HG02870 (cell line): ENCODE data around the gene UBXN2A.

ENCODE experiments used
- ATAC-seq: cut with Tn5 transposase; IDR thresholded peaks from one replicate; pipeline ENCODE4 v1.9.1; 2021; ENCODE audit warnings: mild to moderate bottlenecking, moderate library complexity; ENCODE audit not compliant: unreplicated experiment

Gene UBXN2A

DNA sequence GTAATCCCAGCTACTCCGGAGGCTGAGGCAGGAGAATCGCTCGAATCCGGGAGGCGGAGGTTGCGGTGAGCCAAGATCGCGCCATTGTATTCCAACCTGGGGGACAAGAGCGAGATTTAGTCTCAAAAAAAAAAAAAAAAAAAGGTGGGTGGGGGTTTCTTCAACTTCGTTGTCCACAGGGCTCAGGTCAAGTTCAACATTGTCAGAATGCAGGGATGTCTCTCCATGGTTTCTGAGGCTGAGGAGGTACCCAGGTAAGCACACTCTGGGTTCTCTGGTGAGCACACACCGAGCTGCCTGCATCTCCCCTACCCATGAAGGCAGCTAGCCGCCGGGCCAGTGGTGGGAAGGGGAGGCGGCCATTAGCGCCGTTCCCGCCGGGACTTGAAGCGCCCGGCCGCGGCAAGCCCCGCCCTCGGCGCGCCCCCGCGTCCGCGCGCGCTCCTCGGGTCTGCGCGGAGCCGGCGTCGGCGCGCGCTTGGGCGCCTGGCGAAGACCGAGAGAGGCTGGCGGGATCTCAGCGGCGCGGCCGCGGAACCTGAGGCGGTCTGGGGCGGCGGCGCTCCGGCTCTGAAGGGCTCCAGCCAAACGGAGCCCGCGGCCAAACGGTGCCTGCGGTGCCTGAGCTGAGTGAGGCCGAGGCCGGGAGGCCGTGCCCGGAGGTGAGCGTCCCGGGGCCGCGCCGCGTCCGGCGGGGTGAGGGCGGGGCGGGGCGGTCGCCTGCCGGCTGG is at the start of gene UBXN2A:
UBXN2A (plus strand) TSS at position 477 of the 731 bp plus-strand sequence. CDS start 17,852 bp downstream, outside the sequence.
- peak; percentile 65 for ATAC-seq

- ATAC-seq = no peak
Observed at GRCh38 chr2:23900133-23900532, 40.1 kb upstream of the UBXN2A start.

GRCh38 chr2:23900541-23901322 is 39.5 kb upstream of the UBXN2A start:
- no peak for ATAC-seq

DNA sequence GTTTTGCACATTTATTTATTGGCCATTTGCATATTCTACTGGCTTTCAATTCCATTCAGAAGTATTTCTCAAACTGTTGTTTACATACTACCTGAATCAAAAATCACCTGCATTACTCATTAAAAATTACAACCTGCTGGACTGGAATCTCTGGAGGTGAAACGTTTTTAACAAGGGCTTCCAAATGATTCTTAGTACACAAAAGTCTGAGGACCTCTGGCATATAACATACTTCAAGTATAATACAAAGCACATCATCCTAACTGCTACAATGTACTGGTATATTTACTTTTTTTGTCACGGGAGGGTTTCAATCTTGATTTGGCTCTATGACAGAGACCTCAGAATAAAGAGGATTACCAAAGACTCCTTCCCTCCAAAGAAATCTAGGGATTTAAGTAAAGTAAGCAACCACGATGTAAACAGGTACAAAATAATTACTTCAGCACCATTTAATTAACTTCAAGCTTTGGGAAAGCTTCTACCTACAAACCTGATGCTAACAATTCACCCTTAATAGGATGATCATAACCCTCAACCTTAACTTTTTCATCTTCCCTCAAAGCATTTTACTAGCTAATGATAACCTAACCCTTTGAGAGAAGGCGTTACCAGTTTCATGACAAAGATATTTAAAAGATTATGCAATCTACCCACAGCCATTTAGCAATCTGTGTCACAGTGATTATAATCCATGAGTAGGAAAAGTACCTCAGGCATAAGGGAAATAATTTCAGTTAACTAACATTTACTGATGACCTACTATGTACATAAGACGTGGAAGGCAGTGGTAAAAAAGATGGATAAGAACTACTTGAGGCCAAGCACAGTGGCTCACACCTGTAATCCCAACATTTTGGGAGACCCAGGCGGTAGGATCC is 38.1 kb upstream of the UBXN2A start:
- ATAC-seq = no peak

- no peak for ATAC-seq
Observed at GRCh38 chr2:23903034-23903433, 37.2 kb upstream of the UBXN2A start.

DNA sequence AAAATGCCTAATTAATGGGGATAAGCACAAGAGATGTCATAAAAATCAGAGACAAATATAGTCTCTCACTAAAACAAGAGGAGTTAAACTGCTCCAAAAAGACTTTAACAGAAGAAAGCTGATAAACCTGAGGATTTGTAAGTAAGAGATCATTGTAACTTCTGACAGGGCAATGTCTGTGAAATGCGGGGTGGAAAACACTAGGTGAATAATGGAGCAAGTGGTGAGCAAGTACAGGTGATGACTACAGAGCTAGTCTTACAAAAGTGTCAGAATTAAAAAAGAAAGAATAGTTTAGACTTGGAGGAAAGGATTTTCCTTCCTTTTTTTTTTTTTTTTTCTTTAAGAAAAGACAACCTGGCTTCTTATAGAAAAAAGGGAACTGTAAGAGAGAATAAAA is 36.0 kb upstream of the UBXN2A start:
- ATAC-seq = no peak

GRCh38 chr2:23904692-23905091 is 35.6 kb upstream of the UBXN2A start:
- no peak for ATAC-seq

GRCh38 chr2:23905155-23905554 is 35.1 kb upstream of the UBXN2A start:
- no peak for ATAC-seq

GRCh38 chr2:23912054-23912453 is 28.2 kb upstream of the UBXN2A start:
- ATAC-seq = no peak

DNA sequence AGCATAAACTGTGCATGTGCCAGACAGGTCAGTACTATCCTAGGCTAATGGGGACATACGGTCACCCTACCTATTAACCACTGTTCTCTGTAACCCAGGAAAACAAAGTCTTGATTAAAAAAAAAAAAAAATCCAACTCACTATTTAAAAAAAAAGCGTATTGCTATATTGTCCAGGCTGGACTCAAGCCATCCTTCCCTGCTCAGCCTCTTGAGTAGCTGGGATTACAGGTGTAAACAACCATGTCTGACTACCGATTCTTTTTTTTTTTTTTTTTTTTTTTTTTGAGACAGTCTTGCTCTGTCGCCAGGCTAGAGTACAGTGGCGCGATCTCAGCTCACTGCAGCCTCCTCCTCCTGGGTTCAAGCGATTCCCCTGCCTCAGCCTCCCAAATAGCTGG is 24.9 kb upstream of the UBXN2A start:
- no peak for ATAC-seq

GRCh38 chr2:23916727-23917405 is 23.4 kb upstream of the UBXN2A start:
- no peak for ATAC-seq

DNA sequence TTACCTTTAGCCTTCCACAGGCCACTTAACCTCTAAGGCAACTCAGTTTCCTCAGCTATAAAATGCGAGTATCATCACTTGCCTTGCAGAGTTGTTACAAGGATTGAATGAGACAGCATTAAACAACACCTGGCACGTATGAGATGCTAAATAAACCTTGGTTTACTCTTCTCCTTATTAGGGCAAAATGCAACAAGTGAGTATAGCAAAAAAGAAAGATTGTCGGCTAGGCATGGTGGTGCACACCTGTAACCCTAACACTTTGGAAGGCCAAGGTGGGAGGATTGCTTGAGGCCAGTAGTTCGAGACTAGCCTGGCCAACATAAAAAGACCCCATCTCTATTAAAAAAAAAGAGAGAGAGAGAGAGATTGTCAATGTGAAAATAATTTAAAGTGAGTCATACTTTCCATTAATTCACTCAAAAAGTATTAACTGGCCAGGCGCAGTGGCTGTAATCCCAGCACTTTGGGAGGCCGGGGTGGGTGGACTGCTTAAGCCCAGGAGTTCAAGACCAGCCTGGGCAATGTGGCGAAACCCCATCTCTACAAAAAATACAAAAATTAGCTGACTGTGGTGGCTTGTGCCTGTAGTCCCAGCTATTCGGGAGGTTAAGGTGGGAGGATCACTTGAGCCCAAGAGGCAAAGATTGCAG is 21.3 kb upstream of the UBXN2A start:
- ATAC-seq = no peak

DNA sequence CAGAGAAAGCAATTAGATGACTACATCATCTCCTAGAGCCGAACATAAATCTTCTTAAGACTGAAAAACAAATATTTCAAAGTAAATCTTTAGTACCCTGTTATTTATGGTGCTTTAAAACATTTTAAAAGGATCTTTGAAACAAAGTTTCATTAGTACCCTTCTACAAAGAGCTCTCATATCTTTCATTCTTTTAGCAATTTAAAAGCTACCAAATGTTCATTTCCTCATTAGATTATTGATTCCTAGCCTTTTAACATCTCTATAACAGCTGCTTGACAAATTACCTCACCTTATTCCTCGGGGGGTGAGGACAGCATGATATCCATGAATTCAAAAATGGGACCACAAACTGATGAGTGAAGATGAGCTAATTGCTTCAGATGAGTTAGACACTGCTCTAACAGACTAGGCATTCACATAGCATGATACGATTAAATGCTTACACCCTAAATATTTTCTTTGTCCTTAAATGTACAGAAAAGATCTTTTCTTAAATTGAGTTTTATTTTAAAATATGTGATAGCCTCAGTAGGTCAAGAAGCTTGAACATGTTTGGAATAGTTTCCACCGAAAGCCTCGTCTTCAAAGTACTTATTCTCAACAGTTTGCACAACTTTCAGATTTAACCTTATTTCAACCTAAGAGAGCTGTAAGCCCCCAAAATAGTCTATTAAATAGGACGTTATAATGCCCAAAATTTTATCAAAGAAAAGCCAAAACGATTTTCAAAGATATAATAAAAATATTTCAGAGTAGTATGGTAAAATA is 15.5 kb upstream of the UBXN2A start:
- ATAC-seq = no peak

- ATAC-seq = peak; percentile 57
Observed at GRCh38 chr2:23925702-23926289, 14.5 kb upstream of the UBXN2A start.

DNA sequence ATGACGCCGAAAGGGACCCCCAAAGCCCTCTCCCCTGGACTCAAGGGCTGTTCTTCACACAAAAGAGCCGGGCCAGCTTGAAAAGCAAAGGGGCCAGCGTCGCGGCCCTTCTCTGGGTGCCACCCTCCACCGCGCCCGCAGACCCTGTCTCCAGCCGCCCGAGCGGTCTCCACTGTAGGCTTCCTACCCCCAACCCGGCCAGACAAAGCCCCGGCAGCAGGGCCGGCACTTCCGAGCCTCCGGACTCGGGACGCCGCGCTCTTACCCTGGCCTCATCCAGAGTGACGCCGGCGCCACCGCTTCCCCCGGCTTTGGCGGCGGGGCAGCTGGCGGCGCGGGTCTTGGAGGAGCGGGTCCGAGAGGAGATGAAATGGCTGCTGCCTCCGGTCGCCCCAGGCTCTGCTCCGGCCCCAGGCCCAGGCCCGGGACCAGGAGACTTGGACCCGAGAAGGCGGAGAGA is 13.9 kb upstream of the UBXN2A start:
- ATAC-seq = peak; percentile 22

GRCh38 chr2:23926750-23927571 is 13.3 kb upstream of the UBXN2A start, which contains the start of gene ATAD2B:
Gene ATAD2B (minus strand): TSS chr2:23927123. CDS start chr2:23926770, 353 bp downstream.
- peak; percentile 63 for ATAC-seq

DNA sequence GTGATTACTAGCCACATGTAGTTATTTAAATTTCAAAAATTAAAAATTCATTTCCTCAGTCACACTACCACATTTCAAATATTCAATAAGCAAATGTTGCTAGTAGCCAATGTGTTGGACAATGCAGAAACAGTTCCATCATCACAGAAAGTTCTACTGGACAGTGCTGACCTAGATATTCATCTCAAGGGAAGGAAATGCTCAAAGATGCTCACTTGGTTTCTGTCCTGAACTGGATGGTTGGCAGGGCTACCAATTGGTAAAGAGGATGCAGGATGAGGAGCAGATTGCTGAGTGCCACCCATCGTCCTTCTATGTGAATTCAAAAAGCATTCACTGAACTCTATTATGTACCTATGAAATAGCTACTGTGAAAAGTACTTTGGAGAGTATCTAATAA is 6.0 kb upstream of the UBXN2A start:
- no peak for ATAC-seq
